HepG2 (cell line): ENCODE results near the gene VGF. TPM values are rescaled to one million over a fixed set of nuclear protein-coding genes. Genes with fewer than 3 reads are reported as not detected.

ENCODE experiments used
- BRCA1 ChIP-seq: sonication (generic); formaldehyde crosslinking; IDR thresholded peaks from 2 replicates; pipeline ENCODE4 v1.4.0; 2020; ENCODE audit warnings: missing genetic modification reagents
- GFI1 ChIP-seq: sonication (generic); formaldehyde crosslinking; IDR thresholded peaks from 2 replicates; pipeline ENCODE4 v1.5.0; 2020; ENCODE audit warnings: missing genetic modification reagents, mild to moderate bottlenecking, borderline replicate concordance
- KDM5B ChIP-seq: sonication (generic); formaldehyde crosslinking; IDR thresholded peaks from 2 replicates; pipeline ENCODE4 v1.4.0; 2020; ENCODE audit warnings: missing genetic modification reagents, mild to moderate bottlenecking, borderline replicate concordance
- LBX2 ChIP-seq: sonication (generic); formaldehyde crosslinking; IDR thresholded peaks from 2 replicates; pipeline ENCODE4 v1.5.0; 2020; ENCODE audit warnings: missing genetic modification reagents, mild to moderate bottlenecking, borderline replicate concordance
- MYPOP ChIP-seq: sonication (generic); formaldehyde crosslinking; IDR thresholded peaks from 2 replicates; pipeline ENCODE4 v1.8.1; 2023; ENCODE audit warnings: mild to moderate bottlenecking, moderate library complexity, missing genetic modification reagents
- PPARG ChIP-seq: conservative IDR thresholded peaks from 2 replicates; pipeline ENCODE4 v1.6.1; 2016; ENCODE audit warnings: missing biosample characterization, missing genetic modification reagents
- SKIL ChIP-seq: sonication (generic); formaldehyde crosslinking; IDR thresholded peaks from 2 replicates; pipeline ENCODE4 v1.8.0; 2022; ENCODE audit warnings: missing genetic modification reagents, mild to moderate bottlenecking, moderate library complexity, borderline replicate concordance
- SSRP1 ChIP-seq: IDR thresholded peaks from 2 replicates; pipeline ENCODE4 v1.6.1; 2016; ENCODE audit warnings: control low read depth
- ZNF720 ChIP-seq: sonication (generic); formaldehyde crosslinking; IDR thresholded peaks from 2 replicates; pipeline ENCODE4 v1.4.0; 2020; ENCODE audit warnings: missing genetic modification reagents
- polyA plus RNA-seq, 8 experiments: library from polyadenylated mRNA; depleted of rRNA in 3 of 8; stranded (reverse) in 7 of 8; unstranded in 1 of 8; fragments of >200 nt; fragmentation: Illumina TruSeq in 4 of 8; extraction: Trizol in 4 of 8; gene quantifications; 2 replicates each; pipeline versions ENCODE4 v1.2.1 to v1.2.3, GENCODE V29; 2011 to 2016; ENCODE audit warnings: low read depth in 4 of 8, missing spikeins in 1 of 8, mixed read lengths in 1 of 8; ENCODE audit not compliant: insufficient read depth in 1 of 8
- total RNA-seq, 5 experiments: library from RNA; depleted of rRNA; stranded (reverse); fragments of >200 nt; fragmentation: Illumina TruSeq; extraction: Trizol; gene quantifications; 2 replicates each; pipeline ENCODE4 v1.2.3, GENCODE V29; 2016; ENCODE audit warnings: low read depth in 1 of 5

VGF gene
- total and polyA plus RNA-seq, 2 of the 13 experiments (the other 11 are each of a cell fraction or from before 2014, with no cell fraction given), result 0.12 to 0.46 TPM

GRCh38 chr7:101122933-101123702, 42.3 kb downstream of the VGF start (continued):
- TF ChIP-seq KDM5B (no peak), BRCA1 (CRISPR knock-in tag) (0 out of 2 replicates have a peak, but pooled peaks have one; percentile 70), SKIL (CRISPR knock-in tag) (peak; percentile 80), ZNF720 (CRISPR knock-in tag) (no peak), GFI1 (CRISPR knock-in tag) (no peak), PPARG (CRISPR knock-in tag) (0 out of 2 replicates have a peak, but pooled peaks have one; percentile 22), SSRP1 (CRISPR knock-in tag) (no peak), MYPOP (CRISPR knock-in tag) (no peak), LBX2 (CRISPR knock-in tag) (no peak)
